Glomerular endothelial cell (primary cell): ENCODE results near the gene RBM33. TPM values are rescaled to one million over a fixed set of nuclear protein-coding genes. Genes with fewer than 3 reads are reported as not detected.
A peak's percentile ranks its signal among the peaks of the same experiment; 100 is the strongest.

Source experiments
- DNase-seq: peaks from one replicate; pipeline ENCODE4 v3.0.0-alpha.2; 2011; ENCODE audit warnings: low read depth, low spot score; ENCODE audit errors: extremely low read depth
- total RNA-seq: library from RNA; depleted of rRNA; stranded (reverse); fragments of >200 nt; gene quantifications from 2 replicates; pipeline ENCODE4 v1.2.3, GENCODE V29; 2015

The RBM33 gene
- total RNA-seq, 1 donor from 2014 or later, result 34.6 TPM

DNA sequence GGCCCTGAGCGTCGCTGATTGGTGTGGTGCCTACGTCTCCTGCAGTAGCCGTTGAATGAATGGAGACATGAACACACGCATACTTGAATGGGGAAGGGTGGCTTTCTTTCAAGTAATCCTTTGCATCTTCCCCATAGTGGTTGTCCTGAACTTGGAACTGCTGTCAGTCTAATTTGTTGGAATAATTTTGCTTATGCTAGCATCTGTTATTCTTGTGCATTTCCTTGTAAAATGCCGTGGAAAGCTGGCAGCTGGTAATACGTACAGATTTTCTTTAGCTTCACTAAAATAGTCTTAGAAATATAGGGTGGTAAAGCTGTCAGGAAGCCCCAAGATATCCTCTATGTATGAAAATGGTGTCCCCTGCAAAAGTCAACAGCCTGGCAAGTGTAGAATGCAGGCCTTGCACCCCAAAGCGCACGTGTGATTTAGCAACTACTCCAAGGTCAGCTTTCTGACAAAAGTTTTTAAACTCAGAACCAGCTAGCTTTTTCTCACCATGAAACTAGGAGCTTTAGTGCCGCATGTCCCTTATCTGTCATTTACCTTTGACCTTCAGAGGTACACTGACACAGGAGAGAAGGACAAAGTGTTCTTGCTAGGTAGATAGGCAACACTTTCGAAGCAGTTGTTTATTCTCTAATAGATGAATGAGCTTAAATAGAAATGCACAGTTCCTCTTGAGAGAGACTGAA is 70.8 kb downstream of the RBM33 start:
- no peak for DNase-seq

DNA sequence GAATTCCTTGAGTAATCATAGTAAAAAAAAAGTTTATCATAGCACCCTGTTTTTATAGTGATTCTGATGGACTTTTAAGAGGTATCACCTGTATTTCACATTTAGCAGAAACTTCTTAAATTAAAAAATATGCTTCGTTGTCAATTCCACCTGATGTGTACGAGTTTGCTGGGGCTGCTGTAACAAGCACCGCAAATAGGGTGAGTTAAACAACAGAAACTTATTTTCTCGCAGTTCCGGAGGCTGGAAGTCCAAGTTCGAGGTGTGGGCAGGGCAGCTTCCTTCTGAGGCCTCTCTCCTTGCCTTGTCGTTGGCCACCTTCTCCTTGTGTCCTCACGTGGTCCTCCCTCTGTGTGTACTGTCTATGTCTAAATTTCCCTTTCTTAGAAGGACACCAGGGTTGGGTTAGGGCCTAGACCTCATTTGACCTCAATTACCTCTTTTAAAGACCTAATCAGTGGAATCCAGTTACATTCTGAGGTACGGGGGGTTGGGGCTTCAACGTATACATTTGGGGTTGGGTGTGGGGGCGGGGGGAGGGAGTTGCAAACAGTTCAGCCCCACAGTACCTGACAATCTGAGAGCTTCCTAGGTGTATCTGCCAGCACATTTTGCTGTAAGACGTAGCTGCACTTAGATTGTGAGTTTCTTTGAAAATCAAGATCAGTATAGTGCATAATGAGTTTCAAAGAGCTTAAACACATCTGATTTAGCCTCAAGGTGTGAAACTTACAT is 72.7 kb downstream of the RBM33 start:
- no peak for DNase-seq

DNA sequence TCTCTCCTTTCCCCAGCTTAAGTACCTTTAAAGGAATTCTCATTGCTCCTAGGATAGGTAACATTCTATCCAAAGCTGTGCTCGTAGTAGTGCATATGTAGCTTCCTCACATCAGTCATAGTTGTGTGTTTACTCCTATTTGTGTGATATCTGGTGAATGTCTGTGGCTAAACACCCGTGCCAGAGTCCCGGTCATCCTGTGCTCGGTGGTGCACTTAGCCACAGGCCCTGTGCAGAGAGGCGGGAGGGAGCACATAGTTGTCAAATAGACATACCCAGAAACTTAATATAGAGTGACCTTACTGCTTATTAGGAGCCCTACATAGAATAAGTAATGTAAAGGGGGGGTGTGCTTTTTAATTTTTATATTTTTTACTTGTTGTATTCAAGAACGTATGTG is 76.6 kb downstream of the RBM33 start:
- no peak for DNase-seq

DNA sequence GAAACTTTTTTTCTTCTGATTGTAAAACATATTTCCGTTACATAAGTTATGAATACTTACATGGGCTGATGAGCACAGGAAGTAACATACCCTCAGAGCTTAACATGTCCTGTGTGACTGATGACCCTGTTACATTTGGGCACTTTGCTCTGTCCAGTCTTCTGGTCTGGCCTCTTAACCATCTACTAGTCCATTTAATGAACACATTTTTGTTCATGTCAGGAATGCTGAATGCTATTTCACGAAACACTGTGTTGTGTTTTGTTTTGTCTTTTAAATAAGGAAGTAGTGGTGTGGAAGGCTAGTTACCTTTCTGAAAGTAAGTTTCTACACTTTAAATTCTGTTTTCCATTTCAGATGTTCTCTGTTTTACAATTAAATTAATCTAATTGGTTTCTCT is 77.7 kb downstream of the RBM33 start:
- DNase-seq, result no peak

DNA sequence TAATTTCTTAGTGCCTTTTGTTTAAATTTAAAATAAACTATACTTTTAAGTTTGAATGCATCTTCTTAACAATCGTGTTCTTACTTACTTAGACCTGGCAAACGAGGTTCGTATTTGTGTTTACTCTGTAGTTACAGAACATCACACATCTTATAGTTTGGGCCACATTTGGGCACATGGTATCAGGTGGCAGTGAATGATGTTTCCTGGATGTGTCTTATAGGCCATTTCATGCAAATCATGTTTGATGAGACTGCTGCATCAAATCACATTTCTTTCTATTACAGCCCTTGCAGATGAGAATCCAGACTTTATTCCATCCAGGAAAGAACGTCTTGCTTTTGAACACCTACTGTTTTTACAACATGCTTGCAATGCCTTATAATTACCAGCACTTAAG is 78.5 kb downstream of the RBM33 start:
- no peak for DNase-seq

DNA sequence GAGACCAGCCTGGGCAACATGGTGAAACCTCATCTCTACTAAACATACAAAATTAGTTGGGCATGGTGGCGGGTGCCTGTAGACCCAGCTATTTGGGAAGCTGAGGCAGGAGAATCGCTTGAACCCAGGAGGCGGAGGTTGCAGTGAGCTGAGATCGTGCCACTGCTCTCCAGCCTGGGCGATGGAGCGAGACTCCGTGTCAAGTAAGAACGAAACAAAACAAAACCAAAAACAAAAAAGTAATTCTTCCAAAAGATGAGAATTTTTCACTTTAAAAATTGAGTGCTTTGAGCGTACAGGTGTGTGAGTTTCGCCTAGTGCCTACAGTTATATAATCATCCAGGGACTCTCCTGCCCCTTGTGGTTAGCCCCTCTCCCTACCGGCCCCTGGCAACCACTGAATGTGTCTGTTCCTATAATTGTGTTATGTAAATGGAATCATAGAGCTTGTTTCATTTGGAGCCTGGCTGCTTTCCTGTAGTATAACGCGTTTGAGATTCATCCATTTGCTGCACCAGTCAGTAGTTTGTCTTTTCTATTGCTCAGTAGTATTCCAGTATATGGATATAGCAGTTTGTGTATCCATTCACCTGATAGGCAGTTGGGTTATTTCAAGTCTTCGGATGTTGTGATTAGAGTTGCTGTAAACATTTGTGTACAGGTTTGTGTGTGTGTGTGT is 80.0 kb downstream of the RBM33 start:
- no peak for DNase-seq

DNA sequence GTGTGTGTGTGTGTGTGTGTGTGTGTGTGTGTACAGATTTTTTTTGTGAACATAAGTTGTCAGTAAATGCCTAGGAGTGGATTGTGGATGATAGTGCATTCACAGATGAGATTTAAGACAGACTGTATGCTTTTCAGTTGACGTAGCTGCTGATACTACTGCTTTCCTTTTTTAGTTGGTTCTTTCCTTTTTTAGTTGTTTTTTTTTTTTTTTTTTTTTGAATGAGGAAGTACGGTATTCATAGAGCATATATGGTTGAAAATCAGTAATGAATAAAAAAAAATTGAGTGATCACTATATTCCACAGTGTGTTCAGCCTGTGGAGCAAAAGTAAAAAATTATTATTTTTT is 80.5 kb downstream of the RBM33 start:
- no peak for DNase-seq

DNA sequence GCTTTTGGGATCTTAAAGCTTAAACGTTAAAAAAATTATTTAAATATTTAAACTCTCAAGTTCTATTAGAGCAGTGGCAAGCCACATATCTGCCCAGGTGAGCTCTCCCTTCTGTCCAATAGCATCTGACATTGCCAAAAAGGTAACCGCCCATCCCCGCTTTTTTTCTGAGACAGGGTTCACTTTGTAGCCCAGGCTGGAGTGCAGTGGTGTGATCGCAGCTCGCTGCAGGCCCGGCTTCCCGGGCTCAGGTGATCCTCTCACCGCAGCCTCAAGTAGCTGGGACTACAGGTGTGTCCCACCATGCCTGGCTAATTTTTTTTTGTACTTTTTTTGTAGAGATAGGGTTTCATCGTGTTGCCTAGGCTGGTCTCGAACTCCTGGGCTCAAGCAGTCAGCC is 83.2 kb downstream of the RBM33 start:
- DNase-seq, result no peak

DNA sequence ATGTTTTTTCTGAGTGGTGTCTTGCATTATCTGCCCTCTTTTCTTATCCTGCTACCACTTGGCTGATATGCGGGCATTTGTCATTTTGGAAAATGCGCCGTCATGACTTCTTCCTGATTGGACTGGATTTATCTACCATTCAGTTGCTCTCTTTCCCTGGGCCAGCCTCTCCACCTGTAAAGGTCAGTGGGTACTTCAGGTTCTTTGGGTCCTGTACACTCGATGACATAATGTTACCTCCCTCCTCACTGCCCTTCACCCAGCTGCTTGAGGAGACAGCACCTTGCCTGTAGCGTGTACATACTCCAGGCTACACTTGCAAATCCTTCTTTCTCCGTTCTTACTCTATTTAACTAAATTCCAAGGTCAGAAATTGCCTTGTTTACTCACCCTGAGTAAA is 83.7 kb downstream of the RBM33 start:
- DNase-seq, result no peak

DNA sequence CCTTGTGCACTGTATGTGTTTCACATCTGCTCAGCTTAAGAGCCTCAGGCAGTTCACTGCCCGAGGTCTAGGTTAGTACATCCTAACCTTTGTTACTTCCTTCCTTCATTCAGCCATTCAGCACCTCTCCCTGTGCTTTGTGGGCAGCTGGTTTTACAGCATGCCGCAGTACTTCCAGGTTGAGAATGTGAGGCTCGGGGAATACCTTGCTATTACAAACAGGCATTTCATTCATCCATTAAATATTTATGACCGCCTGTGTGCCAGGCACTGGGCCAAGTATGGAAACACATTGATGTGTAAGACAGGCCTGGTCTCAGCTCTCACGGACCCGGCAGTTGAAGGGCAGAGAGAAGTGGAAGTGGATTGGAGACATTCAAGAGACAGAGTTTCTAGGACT is 85.4 kb downstream of the RBM33 start:
- DNase-seq, result no peak

DNA sequence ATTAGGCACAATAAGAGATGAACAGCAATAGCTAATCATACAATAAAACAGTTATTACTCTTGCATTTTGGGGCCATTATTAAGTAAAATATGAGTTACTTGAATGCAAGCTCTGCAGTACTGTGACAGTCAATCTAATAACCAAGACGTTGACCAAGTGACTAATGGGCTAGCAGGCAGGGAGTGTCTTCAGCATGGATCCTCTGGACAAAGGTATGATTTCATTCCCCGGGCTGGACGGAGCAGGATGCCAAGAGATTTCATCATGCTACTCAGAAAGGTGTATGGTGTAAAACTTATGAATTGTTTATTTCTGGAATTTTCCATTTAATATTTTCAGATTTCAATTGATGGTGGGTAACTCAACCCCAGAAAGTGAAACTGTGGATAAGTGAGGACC is 86.9 kb downstream of the RBM33 start:
- no peak for DNase-seq

DNA sequence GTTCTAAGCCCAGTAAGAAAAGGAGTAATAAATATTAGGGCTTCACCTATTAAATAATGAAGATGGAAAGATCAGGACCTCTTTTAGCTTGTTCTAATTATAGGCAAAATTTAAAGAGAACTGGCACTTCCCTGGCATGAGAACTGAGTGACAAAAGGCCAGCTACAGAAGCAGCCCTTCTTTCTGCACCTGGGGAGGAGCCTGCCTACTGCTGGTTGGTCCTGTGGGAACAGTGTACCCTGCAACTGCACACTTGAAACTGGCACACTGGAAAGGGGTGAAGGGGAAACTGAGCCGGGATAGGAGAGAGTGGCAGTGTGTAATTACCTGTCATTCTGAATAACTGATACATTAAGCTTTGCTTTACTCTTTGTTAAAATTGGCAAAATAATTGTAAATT is 87.4 kb downstream of the RBM33 start:
- no peak for DNase-seq

DNA sequence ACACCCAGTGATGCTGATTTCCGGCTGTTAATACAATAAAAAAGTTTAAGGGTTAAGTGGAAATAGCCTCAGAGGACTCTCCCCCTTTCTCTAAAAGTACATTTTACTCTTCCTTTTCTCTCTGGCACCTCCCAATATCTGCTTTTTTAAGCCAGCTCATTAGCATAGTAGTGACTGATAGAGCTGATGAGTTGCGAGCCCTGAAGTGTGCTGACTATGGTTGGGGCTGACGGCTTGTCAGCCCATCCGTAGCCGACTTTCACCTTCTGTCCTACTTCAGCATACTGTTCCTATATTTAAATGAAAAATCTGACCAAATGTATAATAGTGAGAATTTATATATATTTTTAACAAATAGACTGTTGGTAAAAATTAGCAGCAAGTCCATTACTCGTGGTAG is 87.8 kb downstream of the RBM33 start:
- no peak for DNase-seq

DNA sequence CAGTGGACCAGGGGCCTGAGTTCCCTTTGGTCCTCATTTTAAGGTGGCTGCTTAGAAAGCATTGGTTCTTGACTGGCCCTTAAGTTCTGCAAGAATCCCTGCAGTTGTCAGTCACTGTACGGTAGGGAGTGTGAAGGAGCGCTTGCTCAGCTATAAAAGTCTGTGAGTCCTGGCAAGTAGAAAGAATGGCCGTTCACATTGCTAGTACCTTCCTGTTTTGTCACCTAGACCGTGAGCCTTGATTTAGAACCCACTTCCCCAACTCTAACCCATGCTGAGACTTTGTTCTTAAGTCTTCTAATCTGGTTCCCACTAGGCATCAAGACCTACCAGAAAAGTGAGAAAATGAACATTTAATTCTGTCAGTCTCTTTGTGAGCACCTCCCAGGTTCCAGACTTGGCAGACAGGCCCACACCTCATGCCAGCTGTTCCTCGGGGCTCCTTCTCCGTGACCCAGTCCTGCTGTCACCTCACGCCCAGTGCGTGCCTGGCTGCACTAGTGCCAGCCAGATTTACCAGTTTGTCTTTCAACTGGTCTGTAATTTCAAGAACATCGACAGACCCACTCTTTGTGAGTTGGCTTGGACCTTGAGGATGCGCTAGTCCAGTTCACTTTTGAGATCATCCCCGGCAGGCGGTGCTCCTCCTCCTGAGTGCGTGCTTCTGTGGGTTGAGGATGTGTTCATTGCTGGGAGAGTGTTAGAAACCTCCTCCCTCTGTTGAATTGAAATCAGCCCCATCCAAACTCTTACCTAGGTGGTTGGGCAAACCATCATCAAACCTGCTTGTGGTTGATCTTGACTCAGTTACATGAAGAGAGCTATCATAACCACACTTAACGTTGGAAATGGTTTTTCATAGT is 89.4 kb downstream of the RBM33 start:
- no peak for DNase-seq

DNA sequence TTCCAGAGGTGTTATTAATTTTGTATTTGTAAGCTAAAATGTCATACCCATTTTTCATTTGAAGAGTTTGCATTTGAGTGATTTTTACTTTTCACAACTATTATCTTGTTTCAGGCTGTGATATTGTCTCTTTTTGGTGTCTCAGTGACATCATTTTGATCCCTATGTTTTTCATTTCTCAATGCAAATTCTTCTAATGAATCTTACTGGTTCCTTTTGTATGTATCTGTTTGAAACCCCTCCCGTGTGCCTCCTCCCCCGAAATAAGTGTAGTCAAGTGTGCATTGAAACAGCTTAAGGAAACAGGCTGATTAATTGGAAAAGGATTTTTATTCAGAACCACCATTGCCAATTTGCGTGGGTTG is 90.0 kb downstream of the RBM33 start:
- DNase-seq, result no peak

DNA sequence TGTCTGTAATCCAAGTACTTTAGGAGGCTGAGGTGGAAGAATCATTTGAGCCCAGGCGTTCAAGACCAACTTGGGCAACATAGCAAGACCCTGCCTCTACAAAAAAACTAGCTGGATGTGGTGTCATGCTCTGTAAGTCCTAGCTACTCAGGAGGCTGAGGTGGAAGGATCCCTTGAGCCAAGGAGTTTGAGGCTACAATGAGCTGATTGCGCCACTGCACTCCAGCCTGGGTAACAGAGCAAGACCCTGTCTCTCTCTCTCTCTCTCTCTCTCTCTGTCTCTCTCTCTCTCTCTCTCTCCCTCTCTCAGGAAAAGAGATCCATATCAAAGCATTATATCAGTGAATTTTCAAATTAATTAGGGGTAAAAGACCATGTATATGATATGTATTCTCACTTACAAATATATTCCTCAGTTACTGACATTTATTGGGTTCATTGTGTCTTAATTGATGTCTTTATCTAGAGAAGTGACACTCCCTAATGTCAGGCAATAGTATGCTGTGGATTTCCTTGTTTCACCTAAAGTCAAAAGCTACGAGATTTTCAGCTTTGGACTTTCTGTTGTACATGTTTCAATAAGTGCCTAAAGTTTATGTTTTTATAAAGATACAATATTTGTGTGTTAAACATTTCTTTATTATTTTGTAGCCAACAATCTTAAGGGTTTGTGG is 91.1 kb downstream of the RBM33 start:
- DNase-seq, result no peak

DNA sequence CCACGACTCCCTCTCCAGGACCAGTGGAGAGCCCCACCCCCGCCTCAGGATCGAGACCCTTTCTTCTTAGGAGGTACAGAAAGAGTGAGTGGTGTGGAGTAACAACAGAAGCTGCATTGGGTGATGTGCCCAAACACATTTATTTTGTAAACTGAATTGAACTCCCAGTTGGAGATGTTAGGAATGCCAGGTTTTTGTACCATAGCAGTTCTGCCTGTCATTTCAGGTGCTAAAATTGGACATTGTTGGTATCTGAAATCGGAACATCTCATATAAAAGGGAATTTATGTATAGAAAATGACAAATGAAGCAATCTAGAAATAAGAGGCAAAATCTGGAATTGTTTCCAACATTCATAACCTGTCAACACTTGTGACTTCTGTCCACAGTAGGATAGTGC is 93.1 kb downstream of the RBM33 start:
- DNase-seq, result no peak

DNA sequence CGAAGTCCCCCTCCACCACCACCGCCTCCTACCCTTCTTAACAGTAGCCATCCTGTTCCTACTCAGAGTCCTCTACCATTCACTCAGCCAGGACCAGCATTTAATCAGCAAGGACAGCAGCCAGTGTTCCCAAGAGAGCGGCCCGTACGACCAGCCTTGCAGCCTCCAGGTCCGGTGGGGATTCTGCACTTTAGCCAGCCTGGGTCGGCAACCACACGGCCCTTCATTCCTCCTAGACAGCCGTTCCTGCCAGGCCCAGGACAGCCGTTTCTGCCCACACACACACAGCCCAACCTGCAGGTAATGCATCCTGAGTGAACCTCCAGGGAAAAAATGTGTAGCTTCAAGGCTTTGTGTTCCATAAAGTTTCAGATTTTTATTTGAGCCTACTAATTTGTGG is 93.6 kb downstream of the RBM33 start:
- DNase-seq, result no peak

DNA sequence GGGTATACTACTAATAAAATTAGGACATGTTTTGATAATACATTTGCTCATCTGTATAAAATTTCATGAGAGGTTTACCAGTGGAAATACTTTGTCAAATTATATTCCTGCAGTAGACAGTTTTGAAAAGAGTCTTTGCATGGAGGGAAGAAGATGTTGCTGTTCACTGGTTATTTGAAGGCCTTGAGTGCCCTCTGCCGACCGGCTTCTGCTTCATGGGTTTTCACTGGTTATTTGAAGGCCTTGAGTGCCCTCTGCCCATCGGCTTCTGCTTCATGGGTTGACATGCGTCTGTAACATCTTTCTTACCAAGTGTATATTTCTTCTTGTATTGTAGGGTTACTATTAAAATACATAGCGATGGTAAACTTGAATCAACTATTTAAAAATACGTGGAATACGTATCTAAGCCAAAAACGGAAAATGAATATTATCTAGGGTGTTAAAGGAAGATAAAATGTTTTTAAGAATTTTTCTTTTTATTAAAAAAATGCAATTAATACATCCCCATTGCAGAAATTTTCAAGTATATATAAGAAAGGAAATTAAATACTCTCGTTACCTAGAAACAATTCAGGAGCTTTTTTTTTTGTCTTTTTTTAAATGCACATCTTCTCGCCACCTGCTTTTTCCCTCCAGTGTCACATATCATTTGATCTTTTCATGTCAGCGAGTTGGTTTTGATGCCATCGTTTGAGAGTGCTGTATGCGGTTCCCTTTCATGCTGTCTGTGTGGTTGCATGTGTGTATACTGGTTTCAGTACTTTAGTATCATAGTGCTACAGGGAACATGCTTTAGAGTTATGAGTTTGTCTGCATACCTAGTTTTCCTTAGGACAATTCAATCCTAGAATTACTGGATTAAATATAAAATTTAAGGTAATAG is 94.4 kb downstream of the RBM33 start:
- peak; percentile 54 for DNase-seq
